Hepatocyte (in vitro differentiated cells): Measurements from ENCODE around the gene NOL8.

Source experiments
- CTCF ChIP-seq: fragments of 200-600 bp; sonication (generic); IDR thresholded peaks from 2 replicates; pipeline ENCODE4 v1.5.1; 2016; ENCODE audit warnings: antibody characterized with exemption, mild to moderate bottlenecking; ENCODE audit not compliant: poor library complexity
- EZH2phosphoT487 ChIP-seq: fragments of 200-600 bp; sonication (generic); IDR thresholded peaks from one replicate; pipeline ENCODE4 v1.6.1; 2018; ENCODE audit warnings: antibody characterized with exemption, mild to moderate bottlenecking, low read depth, moderate library complexity; ENCODE audit not compliant: unreplicated experiment, severe bottlenecking

- TF ChIP-seq EZH2phosphoT487 (no peak), CTCF (no peak)
These were observed 8.1 kb upstream of the NOL8 start for GRCh38 chr9:92333282-92333634.
